GM21360 (cell line): ENCODE measurements around the gene EML5.
"Not testable (repeated sequence)": the region's sequence is repeated elsewhere in the genome, so short reads cannot be mapped to it uniquely, and the experiment has no call there.

ENCODE experiments used
- ATAC-seq: cut with Tn5 transposase; IDR thresholded peaks from one replicate; pipeline ENCODE4 v1.9.1; 2021; ENCODE audit warnings: mild to moderate bottlenecking, moderate library complexity; ENCODE audit not compliant: unreplicated experiment

Gene EML5

DNA sequence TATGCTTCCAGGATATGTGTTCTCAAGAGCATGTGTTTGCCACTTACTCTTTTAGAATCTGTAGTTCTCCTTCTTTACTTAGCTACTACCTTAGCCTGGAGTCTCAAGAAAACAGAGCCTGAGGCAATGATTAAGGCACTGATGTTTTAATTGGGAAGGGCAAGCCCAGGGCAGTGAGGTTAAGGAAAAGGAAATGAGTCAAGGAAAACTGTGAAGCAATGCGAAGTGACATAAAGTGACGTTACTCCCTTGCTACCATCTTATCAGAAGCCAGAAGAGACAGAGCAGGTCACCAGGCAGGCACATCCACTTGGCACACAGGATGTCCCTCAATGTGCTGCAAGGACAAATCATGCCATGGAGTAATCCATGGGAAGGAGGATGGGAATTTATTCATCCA, 11.3 kb upstream of the EML5 start:
- no peak for ATAC-seq

DNA sequence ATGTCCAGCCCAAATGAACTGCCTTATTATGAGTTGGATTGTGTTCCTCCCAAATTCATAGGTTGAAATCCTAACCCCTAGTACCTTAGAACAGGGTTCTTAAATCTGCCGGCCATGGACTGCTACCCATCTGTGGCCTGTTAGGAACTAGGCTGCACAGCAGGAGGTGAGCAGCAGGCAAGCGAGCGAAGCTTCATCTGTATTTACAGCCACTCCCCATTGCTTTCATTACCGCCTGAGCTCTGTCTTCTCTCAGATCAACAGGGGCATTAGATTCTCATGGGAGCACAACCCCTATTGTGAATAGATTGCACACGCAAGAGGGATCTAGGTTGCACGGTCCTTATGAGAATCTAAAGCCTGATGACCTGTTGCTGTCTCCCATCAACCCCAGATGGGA, 9.8 kb upstream of the EML5 start:
- ATAC-seq: no peak

- no peak for ATAC-seq
Measured at GRCh38 chr14:88799522-88799921, 6.8 kb upstream of the EML5 start.

DNA sequence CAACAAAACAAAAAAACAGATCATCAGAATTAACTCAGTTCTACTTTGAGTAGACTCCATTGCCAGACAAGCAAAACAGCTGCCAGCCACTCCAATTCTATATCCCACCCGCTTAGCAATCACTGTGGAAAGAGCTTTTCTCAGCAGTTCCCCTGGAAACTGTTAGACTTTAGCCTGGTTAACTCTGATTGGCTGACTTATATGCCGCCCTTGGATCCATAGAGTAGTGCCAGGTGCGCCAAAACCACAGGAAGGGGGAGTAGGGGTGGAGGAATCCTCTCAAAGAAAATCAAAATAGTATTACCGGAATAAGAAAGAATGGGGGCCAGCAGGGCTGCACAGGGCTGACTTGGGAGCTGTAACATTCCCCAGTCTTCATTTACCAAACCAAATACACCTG, 5.4 kb upstream of the EML5 start:
- no peak for ATAC-seq

- no peak for ATAC-seq
Measured at GRCh38 chr14:88793259-88793625, 489 bp upstream of the EML5 start.

- ATAC-seq: peak; percentile 9
Measured at GRCh38 chr14:88791629-88792472, 902 bp downstream of the EML5 start.

GRCh38 chr14:88791252-88791621, 1.5 kb downstream of the EML5 start:
- no peak for ATAC-seq

DNA sequence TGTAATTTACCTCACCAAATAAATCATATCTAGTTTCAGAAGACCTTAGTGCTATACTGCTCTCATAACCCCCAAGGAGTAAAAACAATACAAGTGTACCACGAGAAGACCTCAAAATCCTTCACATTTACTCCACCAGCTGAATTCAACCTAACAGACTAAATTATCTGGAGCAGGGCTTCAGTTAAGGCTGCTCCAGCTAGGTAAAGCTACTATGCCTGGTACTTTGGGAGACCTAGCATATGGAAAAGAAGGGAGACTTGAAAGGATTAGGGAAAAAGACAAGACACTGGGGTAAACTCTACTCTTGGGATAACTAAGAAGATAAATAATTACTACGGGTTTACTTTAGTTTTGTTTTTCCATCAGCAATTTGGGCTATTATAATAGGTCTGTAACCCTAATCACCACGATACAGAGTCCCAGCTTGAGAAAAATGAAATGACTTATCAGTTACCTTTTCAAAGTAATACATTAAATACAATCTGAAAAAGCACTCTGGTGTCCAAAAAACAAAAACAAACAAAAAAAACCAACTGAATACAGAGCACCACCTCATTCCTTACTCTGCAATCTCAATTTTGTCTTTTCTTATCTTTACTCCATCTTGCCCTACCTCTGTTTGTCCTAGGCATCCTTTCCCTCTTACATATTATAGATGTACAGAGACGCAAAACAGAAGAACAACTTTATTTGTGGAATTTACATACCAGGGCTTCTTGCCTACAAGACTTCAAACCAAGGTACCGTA, 2.1 kb downstream of the EML5 start:
- ATAC-seq: no peak

DNA sequence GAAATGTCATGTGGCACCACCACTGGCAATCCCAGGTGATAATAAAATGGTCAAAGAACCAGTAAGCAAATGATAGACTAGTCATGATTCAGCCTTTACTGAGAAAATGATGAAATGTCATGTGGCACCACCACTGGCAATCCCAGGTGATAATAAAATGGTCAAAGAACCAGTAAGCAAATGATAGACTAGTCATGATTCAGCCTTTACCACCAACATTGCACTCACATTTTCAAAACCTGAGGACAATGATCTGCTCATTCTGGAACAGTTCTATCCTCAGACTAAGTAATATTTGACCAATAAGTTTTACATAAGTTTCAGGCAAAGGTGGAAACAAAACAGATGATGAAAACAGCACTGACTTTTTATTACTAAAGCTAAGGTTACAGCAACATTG, 3.2 kb downstream of the EML5 start:
- ATAC-seq: not testable (repeated sequence)

GRCh38 chr14:88786715-88787114, 6.0 kb downstream of the EML5 start:
- no peak for ATAC-seq

- ATAC-seq: no peak
Measured at GRCh38 chr14:88785911-88786310, 6.8 kb downstream of the EML5 start.

- ATAC-seq: no peak
Measured at GRCh38 chr14:88775532-88775931, 17.2 kb downstream of the EML5 start.

- ATAC-seq: no peak
Measured at GRCh38 chr14:88770736-88771135, 22.0 kb downstream of the EML5 start.

- ATAC-seq: no peak
Measured at GRCh38 chr14:88765130-88765529, 27.6 kb downstream of the EML5 start.

DNA sequence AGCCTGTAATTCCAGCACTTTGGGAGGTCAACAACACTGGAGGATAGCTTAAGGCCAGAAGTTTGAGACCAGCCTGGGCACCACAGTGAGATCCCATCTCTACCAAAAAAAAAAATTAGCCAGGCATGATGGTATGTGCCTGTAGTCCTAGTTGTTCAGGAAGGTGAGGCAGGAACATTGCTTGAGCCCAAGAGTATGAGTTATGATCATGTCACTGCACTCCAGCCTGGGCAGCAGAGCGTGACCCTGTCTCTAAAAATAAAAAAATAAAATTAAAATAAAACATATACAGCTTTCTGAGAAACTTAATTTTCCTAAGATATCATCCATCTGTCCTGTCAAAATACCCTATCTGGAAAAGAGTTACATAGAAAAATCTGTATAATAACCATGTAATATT, 38.9 kb downstream of the EML5 start:
- no peak for ATAC-seq

DNA sequence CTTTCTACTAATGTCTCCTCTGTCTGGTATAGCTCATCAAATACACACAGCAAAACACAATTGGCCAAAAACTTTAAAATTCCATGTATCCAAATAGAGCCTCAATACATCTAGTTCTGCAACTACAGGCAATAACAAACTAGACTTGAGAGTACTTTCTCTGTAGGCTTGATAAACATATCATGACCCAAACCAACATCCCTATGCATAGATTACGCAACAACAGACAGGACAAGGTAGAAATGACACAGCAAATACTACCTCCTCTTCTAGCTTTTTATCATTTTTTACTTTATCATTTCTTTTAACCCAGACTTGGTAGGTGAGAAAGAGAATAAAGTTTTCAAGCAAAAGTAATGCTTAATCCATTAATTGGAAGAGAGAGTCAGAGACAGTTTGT, 41.8 kb downstream of the EML5 start:
- no peak for ATAC-seq

DNA sequence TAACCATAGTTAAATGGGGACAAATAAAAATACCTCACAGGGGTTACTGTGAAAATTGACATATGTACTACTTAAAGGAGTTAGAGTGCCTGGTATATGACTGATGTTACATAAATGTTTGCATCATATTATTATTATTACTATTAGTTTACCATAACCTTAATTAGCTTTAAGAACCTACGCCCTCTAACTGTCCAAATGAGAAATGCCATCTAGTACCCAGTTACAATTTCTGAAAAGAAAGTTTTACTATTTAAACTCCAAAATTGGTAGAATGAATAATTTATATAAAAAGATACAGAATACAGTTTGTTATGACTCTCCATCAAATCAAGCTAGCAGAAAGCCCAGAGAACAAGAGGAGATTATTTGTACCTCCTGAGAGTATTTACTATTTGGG, 42.3 kb downstream of the EML5 start:
- ATAC-seq: no peak

DNA sequence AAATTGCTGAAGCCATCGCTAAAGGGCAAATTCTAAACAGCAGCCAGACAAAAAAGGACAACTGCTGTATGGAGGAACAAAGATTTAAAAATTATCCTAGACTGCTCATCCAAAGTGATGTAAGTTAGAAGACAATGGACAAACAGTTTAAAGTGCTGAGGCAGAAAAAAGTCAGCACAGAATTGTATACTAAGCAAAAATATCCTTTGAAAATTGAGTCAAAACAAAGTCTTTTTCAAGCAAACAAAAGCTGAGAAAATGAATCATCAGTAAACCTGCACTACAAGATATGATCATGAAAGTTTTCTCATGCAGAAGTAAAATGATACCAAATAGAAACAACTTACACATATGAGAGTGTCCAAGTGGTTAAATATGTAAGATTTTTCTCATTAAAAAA, 43.6 kb downstream of the EML5 start:
- ATAC-seq: no peak

DNA sequence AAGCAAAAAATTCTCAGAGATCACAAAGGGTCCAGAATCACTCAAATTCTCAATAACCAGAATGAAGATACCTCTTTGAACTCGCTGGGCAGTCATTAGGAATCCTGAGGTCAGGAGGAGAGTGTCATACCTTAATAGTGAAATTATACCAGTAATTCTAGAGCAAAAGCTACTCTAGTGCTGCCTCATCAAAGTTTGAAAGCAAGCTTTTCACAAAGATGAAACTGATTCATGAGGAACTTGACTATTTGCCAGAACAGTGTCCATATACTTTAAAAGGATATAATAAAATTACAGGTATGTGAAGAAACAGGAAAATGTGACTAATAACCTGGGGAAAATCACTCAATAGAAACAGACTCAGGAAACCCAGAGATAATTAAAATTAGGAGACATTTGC, 44.5 kb downstream of the EML5 start:
- ATAC-seq: no peak

DNA sequence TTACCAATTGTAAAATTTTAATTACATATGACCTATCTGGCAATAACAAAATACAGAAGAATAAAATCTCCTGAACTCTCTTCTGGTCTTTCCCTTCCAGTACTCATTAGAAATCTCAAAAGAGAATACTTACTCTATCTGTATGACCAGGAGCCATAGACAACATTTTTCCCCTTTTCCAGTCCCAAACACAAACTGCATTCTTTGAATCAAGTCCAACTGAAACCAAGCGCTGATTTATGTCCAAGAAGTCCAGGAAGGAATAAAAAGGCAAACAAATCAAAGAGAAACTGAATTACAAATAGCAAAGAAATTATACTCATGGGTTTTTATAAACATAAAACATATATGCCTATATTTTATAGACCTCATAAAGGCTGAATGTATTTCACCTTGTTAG, 46.7 kb downstream of the EML5 start:
- no peak for ATAC-seq

DNA sequence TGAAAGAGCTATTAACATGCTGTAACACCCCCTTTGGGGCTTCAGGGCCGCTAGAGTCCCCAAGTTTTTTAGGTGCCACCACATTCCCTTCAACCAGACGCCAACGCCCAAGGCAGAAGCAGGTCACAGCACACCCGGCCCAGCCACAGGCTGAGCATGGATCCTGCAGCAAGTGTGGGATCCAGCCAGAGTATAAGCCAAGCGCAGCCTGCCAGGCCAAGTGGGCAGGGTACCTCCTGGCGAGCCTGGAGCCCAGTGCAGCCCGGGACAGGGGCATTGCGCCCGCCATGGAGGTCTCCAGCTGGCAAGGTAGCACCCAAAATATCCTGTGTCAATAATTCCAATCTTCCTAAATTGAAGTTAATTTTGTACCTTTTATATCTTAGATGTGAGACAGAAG, 55.5 kb downstream of the EML5 start:
- ATAC-seq: no peak

GRCh38 chr14:88733121-88733520, 59.6 kb downstream of the EML5 start:
- ATAC-seq: no peak

- no peak for ATAC-seq
Measured at GRCh38 chr14:88729159-88729558, 63.6 kb downstream of the EML5 start.
